ENCODE data around the gene SDHA. TPM values are rescaled to one million over a fixed set of nuclear protein-coding genes. Genes with fewer than 3 reads are reported as not detected.

Gene SDHA
- polyA plus RNA-seq, 1 donor from 2014 or later: 70.4 TPM

DNA sequence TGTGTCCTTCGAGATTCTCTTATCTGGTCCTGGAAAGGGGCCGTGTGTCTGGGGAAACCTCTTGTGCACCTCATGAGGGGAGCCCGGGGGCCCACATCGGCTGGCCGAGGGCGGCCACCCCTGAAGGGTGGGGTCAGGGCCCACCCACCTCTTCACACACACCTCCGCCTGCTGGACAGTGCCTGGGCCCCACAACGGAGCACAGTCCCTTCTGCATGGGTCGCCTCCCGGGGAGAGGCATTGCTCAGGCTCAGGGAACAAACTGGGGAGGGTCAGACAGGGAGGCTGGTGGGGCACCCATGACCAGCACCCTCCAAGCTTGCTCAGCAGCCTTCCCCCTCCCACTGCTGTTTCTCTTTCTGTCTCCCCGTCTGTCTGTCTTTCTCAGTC, 28.1 kb upstream of the SDHA start:
- Histone ChIP-seq H2AFZ (ENCODE audit: low read depth, low read length) (no peak overlapping the region), H3K27ac (ENCODE audit: low read length) (no peak overlapping the region), H3K4me3 (ENCODE audit: low read length) (no peak overlapping the region), H3K27me3 (ENCODE audit: insufficient read depth, low read depth, low read length) (no peaks in the 10 kb centered on the region), H3K36me3 (ENCODE audit: insufficient read depth, low read length) (no peaks in the 10 kb centered on the region), H4K20me1 (ENCODE audit: insufficient read depth) (no peaks in the 10 kb centered on the region), H3F3A (ENCODE audit: insufficient read depth, low read length, poor library complexity, severe bottlenecking) (no peaks in the 10 kb centered on the region), H3K4me2 (ENCODE audit: low read length) (no peak overlapping the region), H3K9me3 (ENCODE audit: low read length) (no peaks in the 10 kb centered on the region), H3K79me2 (replicated peaks; ENCODE audit: insufficient read depth, low read length) (no peaks in the 10 kb centered on the region), H3K9me2 (ENCODE audit: insufficient read depth, low read length) (no peaks in the 10 kb centered on the region), H3K9ac (ENCODE audit: low read length) (no peak overlapping the region)
- TF ChIP-seq TAF1 (IDR thresholded peaks at IDR 0.05; ENCODE audit: low read depth) (no peak), RAD21 (conservative IDR thresholded peaks at IDR 0.05) (no peak)

DNA sequence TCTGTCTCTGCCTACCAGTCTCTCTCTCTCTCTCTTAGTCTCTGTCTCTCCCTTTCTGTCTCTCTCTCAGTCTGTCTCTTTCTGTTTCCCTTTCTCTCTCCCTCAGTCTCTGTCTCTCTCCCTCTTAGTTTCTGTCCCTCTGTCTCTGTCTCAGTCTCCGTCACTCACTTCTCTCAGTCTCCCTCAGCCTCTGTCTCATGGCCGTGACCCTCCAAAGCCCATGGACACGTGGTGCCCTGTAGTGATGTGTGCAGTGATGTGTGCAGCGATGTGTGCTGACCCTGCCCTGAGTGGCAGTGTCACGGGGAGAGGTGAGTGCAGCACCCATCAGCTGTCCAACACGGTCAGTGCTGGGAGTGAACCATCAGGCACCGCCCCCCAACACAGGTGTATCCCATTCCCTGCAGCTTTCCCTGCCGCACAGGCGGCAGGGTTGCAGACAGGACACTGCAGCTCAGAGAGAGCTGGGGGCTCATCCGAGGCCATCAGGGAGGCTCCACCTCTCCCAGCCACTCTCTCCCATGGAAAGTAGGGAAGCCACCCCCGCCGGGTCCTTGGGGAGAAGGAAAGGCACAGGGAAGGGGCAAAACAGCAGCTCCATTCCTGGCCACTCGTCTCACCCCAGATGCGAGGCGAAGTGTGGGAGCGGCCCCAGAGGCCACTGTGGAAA, 27.6 kb upstream of the SDHA start:
- H3K9ac ChIP-seq (ENCODE audit: low read length): no peak overlapping the region
- no peak overlapping the region for H3K4me3 ChIP-seq (ENCODE audit: low read length)
- no peak for TF ChIP-seq SMC3 (conservative IDR thresholded peaks at IDR 0.05; ENCODE audit: poor library complexity)
- TF ChIP-seq EP300 (conservative IDR thresholded peaks at IDR 0.05; ENCODE audit: poor library complexity, severe bottlenecking): no peak
- TF ChIP-seq POLR2AphosphoS5 (IDR thresholded peaks at IDR 0.05): no peak
- no peak for TF ChIP-seq TAF1 (IDR thresholded peaks at IDR 0.05; ENCODE audit: low read depth)
- TF ChIP-seq, protein P1, sequence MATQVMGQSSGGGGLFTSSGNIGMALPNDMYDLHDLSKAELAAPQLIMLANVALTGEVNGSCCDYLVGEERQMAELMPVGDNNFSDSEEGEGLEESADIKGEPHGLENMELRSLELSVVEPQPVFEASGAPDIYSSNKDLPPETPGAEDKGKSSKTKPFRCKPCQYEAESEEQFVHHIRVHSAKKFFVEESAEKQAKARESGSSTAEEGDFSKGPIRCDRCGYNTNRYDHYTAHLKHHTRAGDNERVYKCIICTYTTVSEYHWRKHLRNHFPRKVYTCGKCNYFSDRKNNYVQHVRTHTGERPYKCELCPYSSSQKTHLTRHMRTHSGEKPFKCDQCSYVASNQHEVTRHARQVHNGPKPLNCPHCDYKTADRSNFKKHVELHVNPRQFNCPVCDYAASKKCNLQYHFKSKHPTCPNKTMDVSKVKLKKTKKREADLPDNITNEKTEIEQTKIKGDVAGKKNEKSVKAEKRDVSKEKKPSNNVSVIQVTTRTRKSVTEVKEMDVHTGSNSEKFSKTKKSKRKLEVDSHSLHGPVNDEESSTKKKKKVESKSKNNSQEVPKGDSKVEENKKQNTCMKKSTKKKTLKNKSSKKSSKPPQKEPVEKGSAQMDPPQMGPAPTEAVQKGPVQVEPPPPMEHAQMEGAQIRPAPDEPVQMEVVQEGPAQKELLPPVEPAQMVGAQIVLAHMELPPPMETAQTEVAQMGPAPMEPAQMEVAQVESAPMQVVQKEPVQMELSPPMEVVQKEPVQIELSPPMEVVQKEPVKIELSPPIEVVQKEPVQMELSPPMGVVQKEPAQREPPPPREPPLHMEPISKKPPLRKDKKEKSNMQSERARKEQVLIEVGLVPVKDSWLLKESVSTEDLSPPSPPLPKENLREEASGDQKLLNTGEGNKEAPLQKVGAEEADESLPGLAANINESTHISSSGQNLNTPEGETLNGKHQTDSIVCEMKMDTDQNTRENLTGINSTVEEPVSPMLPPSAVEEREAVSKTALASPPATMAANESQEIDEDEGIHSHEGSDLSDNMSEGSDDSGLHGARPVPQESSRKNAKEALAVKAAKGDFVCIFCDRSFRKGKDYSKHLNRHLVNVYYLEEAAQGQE (IDR thresholded peaks at IDR 0.05; ENCODE audit: borderline replicate concordance): no peak
- no peak for TF ChIP-seq EZH2 (IDR thresholded peaks at IDR 0.05; ENCODE audit: borderline replicate concordance, insufficient read depth, low read length, poor library complexity, severe bottlenecking)
- no peak for TF ChIP-seq MXI1 (conservative IDR thresholded peaks at IDR 0.05; ENCODE audit: poor library complexity, severe bottlenecking)

DNA sequence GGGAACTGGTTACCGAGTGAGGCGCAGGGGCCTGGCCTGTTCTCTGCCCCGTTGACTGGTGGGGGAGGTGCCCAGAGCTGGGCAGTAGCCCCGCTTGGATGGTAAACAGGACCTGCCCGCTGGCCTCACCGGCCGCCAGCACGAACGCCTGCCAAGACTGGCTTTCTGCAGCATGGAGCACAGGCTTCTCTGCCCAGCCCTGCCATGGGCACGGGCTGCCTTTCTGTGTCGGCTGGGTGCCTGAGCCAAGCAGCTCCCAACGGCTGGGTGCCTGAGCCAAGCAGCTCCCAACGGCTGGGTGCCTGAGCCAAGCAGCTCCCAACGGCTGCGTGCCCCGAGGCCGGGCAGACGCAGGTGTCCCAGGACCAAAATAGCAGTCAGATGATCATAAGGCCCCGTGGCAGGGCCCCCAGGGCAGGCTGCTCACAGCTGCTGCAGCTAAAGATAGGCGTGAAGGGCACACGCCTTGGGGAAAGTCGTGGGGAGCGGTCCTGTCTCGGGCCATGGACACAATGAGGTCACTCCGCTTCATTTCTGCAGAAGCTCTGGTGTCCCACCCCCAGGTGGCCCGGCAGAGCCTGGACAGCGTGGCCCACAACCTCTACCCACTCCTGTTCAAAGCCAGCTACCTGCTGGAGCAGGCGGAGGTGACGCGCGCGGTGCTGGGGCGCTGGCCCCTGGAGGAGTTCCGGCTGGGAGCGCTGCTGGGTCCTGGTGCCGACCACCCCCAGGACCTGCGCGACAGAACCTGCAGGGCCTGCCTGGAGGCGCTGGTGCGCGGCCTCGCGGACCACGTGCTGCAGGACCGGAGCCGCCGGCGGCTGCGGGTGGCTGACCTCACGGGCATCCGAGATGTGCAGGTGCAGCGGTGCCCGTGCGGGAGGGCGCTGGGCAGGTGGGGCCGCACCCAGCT, 26.8 kb upstream of the SDHA start, which contains the start of gene LRRC14B:
Gene LRRC14B (plus strand): TSS at position 460 of the 913 bp plus-strand sequence. CDS start 44 bp downstream, at position 504.
- Histone ChIP-seq H3K4me2 (ENCODE audit: low read length) (no peak within 1 kb of the TSS), H3K9me3 (ENCODE audit: low read length) (no peaks in the 10 kb centered on the region), H3K27me3 (ENCODE audit: insufficient read depth, low read depth, low read length) (no peaks in the 10 kb centered on the region), H3K9me2 (ENCODE audit: insufficient read depth, low read length) (no peaks in the 10 kb centered on the region), H3K9ac (ENCODE audit: low read length) (no peak within 1 kb of the TSS), H2AFZ (ENCODE audit: low read depth, low read length) (no peak within 1 kb of the TSS), H3K79me2 (replicated peaks; ENCODE audit: insufficient read depth, low read length) (no peaks in the 10 kb centered on the region), H4K20me1 (ENCODE audit: insufficient read depth) (no peaks in the 10 kb centered on the region), H3K36me3 (ENCODE audit: insufficient read depth, low read length) (no peaks in the 10 kb centered on the region), H3F3A (ENCODE audit: insufficient read depth, low read length, poor library complexity, severe bottlenecking) (no peaks in the 10 kb centered on the region), H3K4me3 (ENCODE audit: low read length) (no peak within 1 kb of the TSS), H3K27ac (ENCODE audit: low read length) (no peak within 1 kb of the TSS)
- TF ChIP-seq, protein P2, sequence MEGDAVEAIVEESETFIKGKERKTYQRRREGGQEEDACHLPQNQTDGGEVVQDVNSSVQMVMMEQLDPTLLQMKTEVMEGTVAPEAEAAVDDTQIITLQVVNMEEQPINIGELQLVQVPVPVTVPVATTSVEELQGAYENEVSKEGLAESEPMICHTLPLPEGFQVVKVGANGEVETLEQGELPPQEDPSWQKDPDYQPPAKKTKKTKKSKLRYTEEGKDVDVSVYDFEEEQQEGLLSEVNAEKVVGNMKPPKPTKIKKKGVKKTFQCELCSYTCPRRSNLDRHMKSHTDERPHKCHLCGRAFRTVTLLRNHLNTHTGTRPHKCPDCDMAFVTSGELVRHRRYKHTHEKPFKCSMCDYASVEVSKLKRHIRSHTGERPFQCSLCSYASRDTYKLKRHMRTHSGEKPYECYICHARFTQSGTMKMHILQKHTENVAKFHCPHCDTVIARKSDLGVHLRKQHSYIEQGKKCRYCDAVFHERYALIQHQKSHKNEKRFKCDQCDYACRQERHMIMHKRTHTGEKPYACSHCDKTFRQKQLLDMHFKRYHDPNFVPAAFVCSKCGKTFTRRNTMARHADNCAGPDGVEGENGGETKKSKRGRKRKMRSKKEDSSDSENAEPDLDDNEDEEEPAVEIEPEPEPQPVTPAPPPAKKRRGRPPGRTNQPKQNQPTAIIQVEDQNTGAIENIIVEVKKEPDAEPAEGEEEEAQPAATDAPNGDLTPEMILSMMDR (IDR thresholded peaks at IDR 0.05; ENCODE audit: poor library complexity, severe bottlenecking): no peak
- TF ChIP-seq EP300 (conservative IDR thresholded peaks at IDR 0.05; ENCODE audit: poor library complexity, severe bottlenecking) (no peak), RAD21 (conservative IDR thresholded peaks at IDR 0.05) (no peak), EZH2 (IDR thresholded peaks at IDR 0.05; ENCODE audit: borderline replicate concordance, insufficient read depth, low read length, poor library complexity, severe bottlenecking) (no peak), SMC3 (conservative IDR thresholded peaks at IDR 0.05; ENCODE audit: poor library complexity) (no peak), TAF1 (IDR thresholded peaks at IDR 0.05; ENCODE audit: low read depth) (no peak), MXI1 (conservative IDR thresholded peaks at IDR 0.05; ENCODE audit: poor library complexity, severe bottlenecking) (no peak), POLR2AphosphoS5 (IDR thresholded peaks at IDR 0.05) (no peak)
- TF ChIP-seq, protein P1 (IDR thresholded peaks at IDR 0.05; ENCODE audit: borderline replicate concordance): no peak

More for the DNA sequence above, 27.6 kb upstream of the SDHA start:
- H4K20me1 ChIP-seq (ENCODE audit: insufficient read depth): no peaks in the 10 kb centered on the region
- H2AFZ ChIP-seq (ENCODE audit: low read depth, low read length): no peak overlapping the region
- no peaks in the 10 kb centered on the region for H3K36me3 ChIP-seq (ENCODE audit: insufficient read depth, low read length)
- H3K4me2 ChIP-seq (ENCODE audit: low read length): no peak overlapping the region
- no peaks in the 10 kb centered on the region for H3K79me2 ChIP-seq (replicated peaks; ENCODE audit: insufficient read depth, low read length)
- no peaks in the 10 kb centered on the region for H3K9me3 ChIP-seq (ENCODE audit: low read length)
- H3K27me3 ChIP-seq (ENCODE audit: insufficient read depth, low read depth, low read length): no peaks in the 10 kb centered on the region
- no peaks in the 10 kb centered on the region for H3K9me2 ChIP-seq (ENCODE audit: insufficient read depth, low read length)
- H3K27ac ChIP-seq (ENCODE audit: low read length): no peak overlapping the region
- no peaks in the 10 kb centered on the region for H3F3A ChIP-seq (ENCODE audit: insufficient read depth, low read length, poor library complexity, severe bottlenecking)

Data from neural cell (in vitro differentiated cells).